GM23338 (cell line): ENCODE results near the gene SHISA8. TPM values are rescaled to one million over a fixed set of nuclear protein-coding genes. Genes with fewer than 3 reads are reported as not detected.

ENCODE experiments used
- ATAC-seq: fragments of 200-7000 bp; cut with Tn5 transposase; 3 replicates; pipeline ENCODE4 v1.9.1; 2020
- DNase-seq: peaks from one replicate; pipeline ENCODE4 v3.0.0-alpha.2; 2015; ENCODE audit warnings: low spot score
- H2AFZ ChIP-seq: fragments of 200-600 bp; sonication (generic); 2 replicates; pipeline ENCODE4 v1.8.0; 2016; ENCODE audit warnings: antibody characterized with exemption, mild to moderate bottlenecking, moderate library complexity
- H3F3A ChIP-seq: fragments of 200-600 bp; sonication (generic); replicated peaks from 2 replicates; pipeline ENCODE4 v1.8.0; 2017; ENCODE audit warnings: antibody characterized with exemption, mixed run types, low read depth
- H3K27ac ChIP-seq: fragments of 200-600 bp; sonication (generic); 2 replicates; pipeline ENCODE4 v1.6.1; 2016; ENCODE audit warnings: low read depth
- H3K27me3 ChIP-seq: fragments of 200-600 bp; sonication (generic); 2 replicates; pipeline ENCODE4 v1.8.0; 2016; ENCODE audit warnings: mild to moderate bottlenecking, mixed run types, moderate library complexity; ENCODE audit not compliant: insufficient read depth
- H3K36me3 ChIP-seq: fragments of 200-600 bp; sonication (generic); 2 replicates; pipeline ENCODE4 v1.8.0; 2016; ENCODE audit warnings: mild to moderate bottlenecking; ENCODE audit not compliant: insufficient read depth
- H3K4me1 ChIP-seq: fragments of 200-600 bp; sonication (generic); 2 replicates; pipeline ENCODE4 v1.8.0; 2016; ENCODE audit warnings: mild to moderate bottlenecking, moderate library complexity; ENCODE audit not compliant: insufficient read depth
- H3K4me2 ChIP-seq: fragments of 200-600 bp; sonication (generic); 2 replicates; pipeline ENCODE4 v1.7.1; 2017; ENCODE audit warnings: mixed run types
- H3K4me3 ChIP-seq: fragments of 200-600 bp; sonication (generic); 2 replicates; pipeline ENCODE4 v1.6.1; 2016; ENCODE audit warnings: mixed run types
- H3K79me2 ChIP-seq: fragments of 200-600 bp; sonication (generic); replicated peaks from 2 replicates; pipeline ENCODE4 v1.8.0; 2017; ENCODE audit warnings: mild to moderate bottlenecking; ENCODE audit not compliant: insufficient read depth
- H3K9me2 ChIP-seq: fragments of 200-600 bp; sonication (generic); 2 replicates; pipeline ENCODE4 v1.8.0; 2017; ENCODE audit not compliant: insufficient read depth
- H4K20me1 ChIP-seq: fragments of 200-600 bp; sonication (generic); replicated peaks from 2 replicates; pipeline ENCODE4 v1.8.0; 2017; ENCODE audit warnings: mild to moderate bottlenecking; ENCODE audit not compliant: insufficient read depth
- H3K27ac Mint-ChIP-seq: 2 replicates; pipeline ENCODE4 v1.8.0; 2020; ENCODE audit warnings: inconsistent platforms, mild to moderate bottlenecking, moderate library complexity, mixed read lengths
- H3K27me3 Mint-ChIP-seq: 3 replicates; pipeline ENCODE4 v1.8.0; 2022; ENCODE audit warnings: low read depth, mild to moderate bottlenecking, moderate library complexity, mixed read lengths, inconsistent platforms; ENCODE audit not compliant: insufficient read depth, poor library complexity
- H3K36me3 Mint-ChIP-seq: 3 replicates; pipeline ENCODE4 v1.8.0; 2021; ENCODE audit warnings: low read depth, mild to moderate bottlenecking, inconsistent platforms, moderate library complexity, mixed read lengths
- H3K4me1 Mint-ChIP-seq: 3 replicates; pipeline ENCODE4 v1.8.0; 2020; ENCODE audit warnings: mild to moderate bottlenecking, inconsistent platforms, mixed read lengths
- H3K4me3 Mint-ChIP-seq: 3 replicates; pipeline ENCODE4 v1.8.0; 2021; ENCODE audit warnings: moderate library complexity, mild to moderate bottlenecking, inconsistent platforms, mixed read lengths
- H3K9me3 Mint-ChIP-seq: 3 replicates; pipeline ENCODE4 v1.8.0; 2020; ENCODE audit warnings: moderate library complexity, mild to moderate bottlenecking, inconsistent platforms, mixed read lengths
- CREB1 ChIP-seq: fragments of 250-450 bp; sonication (Bioruptor Pico); IDR thresholded peaks from 2 replicates; pipeline ENCODE4 v1.5.0; 2020; ENCODE audit warnings: low read depth, mild to moderate bottlenecking, moderate library complexity
- EZH2 ChIP-seq: fragments of 200-600 bp; sonication (generic); IDR thresholded peaks from one replicate; pipeline ENCODE4 v1.8.0; 2017; ENCODE audit warnings: antibody characterized with exemption, mild to moderate bottlenecking, low read depth; ENCODE audit not compliant: unreplicated experiment
- EZH2phosphoT487 ChIP-seq: fragments of 200-600 bp; sonication (generic); IDR thresholded peaks from one replicate; pipeline ENCODE4 v1.8.1; 2018; ENCODE audit warnings: antibody characterized with exemption; ENCODE audit not compliant: unreplicated experiment
- JUNB ChIP-seq: IDR thresholded peaks from one replicate; pipeline ENCODE4 v1.6.1; 2016; ENCODE audit warnings: antibody characterized with exemption; ENCODE audit not compliant: unreplicated experiment
- NANOG ChIP-seq: IDR thresholded peaks from 2 replicates; pipeline ENCODE4 v1.6.1; 2016; ENCODE audit warnings: antibody characterized with exemption, borderline replicate concordance
- POLR2AphosphoS5 ChIP-seq: IDR thresholded peaks from 2 replicates; pipeline ENCODE4 v1.6.1; 2016; ENCODE audit warnings: antibody characterized with exemption, low read depth
- STAT1 ChIP-seq: IDR thresholded peaks from one replicate; pipeline ENCODE4 v1.6.1; 2016; ENCODE audit warnings: antibody characterized with exemption; ENCODE audit not compliant: unreplicated experiment
- ZNF114 ChIP-seq: fragments of 250-450 bp; sonication (Bioruptor Pico); IDR thresholded peaks from 2 replicates; pipeline ENCODE4 v1.5.0; 2020; ENCODE audit warnings: mild to moderate bottlenecking, moderate library complexity
- ZNF331 ChIP-seq: fragments of 250-450 bp; sonication (Bioruptor Pico); IDR thresholded peaks from 2 replicates; pipeline ENCODE4 v1.5.0; 2020; ENCODE audit warnings: low read depth, mild to moderate bottlenecking, moderate library complexity
- polyA plus RNA-seq: library from polyadenylated mRNA; unstranded; fragments of >200 nt; fragmentation: Nextera tagmentation; extraction: Ambion mirVana; gene quantifications from 2 replicates; pipeline ENCODE4 v1.2.1, GENCODE V29; 2016
- total RNA-seq: library from RNA; depleted of rRNA; stranded (reverse); fragments of >200 nt; shearing (Covaris generic); gene quantifications from 2 replicates; pipeline ENCODE4 v1.2.3, GENCODE V29; 2014
- TF ChIP-seq, protein P1 (sequence below), 2 experiments: fragments of 200-600 bp in 1 of 2; sonication (generic) in 1 of 2; conservative IDR thresholded peaks; 2 replicates each; pipeline versions ENCODE4 v1.5.1 to v1.6.1; 2016 to 2017; ENCODE audit warnings: antibody characterized with exemption in 2 of 2, low read depth in 2 of 2, mild to moderate bottlenecking in 2 of 2, moderate library complexity in 1 of 2
- TF ChIP-seq, protein P2 (sequence below): IDR thresholded peaks from 2 replicates; pipeline ENCODE4 v1.6.1; 2016; ENCODE audit warnings: antibody characterized with exemption
- TF ChIP-seq, protein P3 (sequence below): IDR thresholded peaks from one replicate; pipeline ENCODE4 v1.6.1; 2018; ENCODE audit warnings: antibody characterized with exemption; ENCODE audit not compliant: unreplicated experiment

The SHISA8 gene
- total and polyA plus RNA-seq, 2 experiments from 2014 or later = 5.1 TPM; not detected in 1

DNA sequence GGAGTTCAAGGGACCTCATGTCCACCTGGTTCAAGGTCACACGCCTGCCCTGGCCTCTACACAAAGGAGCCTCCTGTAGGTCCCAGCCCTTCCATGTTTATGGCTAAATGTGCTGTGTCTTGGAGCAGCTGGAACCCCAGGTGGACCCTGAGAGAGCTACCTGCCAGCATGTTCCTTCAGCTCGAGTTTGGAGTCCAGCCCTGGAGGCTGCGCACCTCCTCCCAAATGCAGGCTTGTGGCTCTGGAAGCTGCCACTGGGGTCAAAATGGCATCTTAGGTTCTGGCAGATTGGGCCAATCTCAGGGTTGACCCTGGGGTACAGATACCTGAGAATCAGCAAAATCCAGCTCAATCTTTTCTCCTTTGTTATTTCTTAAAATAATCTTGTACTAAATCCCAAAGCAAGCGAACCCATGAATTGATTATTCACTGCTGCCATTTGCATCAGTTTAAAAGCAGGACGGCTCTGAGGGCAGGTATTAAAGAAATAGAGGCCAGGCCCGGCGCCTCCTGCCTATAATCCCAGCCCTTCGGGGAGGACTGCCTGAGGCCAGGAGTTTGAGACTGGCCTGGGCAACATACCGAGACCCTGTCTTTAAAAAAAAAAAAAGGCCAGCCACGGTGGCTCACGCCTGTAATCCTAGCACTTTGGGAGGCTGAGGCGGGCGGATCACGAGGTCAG is 8.9 kb upstream of the SHISA8 start:
- Histone ChIP-seq H3K27ac (no peak overlapping the region), H3F3A (0 out of 2 replicates have a peak, but pooled peaks cover 8% of the 10 kb centered on the region), H3K4me2 (no peak overlapping the region), H2AFZ (no peak overlapping the region), H3K36me3 (no peaks in the 10 kb centered on the region), H3K79me2 (no peaks in the 10 kb centered on the region), H4K20me1 (peaks cover 3% of the 10 kb centered on the region; the same call in 1 of the 2 replicates), H3K4me1 (peaks cover 15% of the 10 kb centered on the region; the same call in 1 of the 2 replicates), H3K27me3 (peaks cover 88% of the 10 kb centered on the region), H3K9me2 (no peaks in the 10 kb centered on the region), H3K4me3 (no peak overlapping the region)
- Mint-ChIP-seq H3K36me3 (no peaks in the 10 kb centered on the region; the same call in 2 of the 3 replicates), H3K27ac (no peak overlapping the region), H3K4me1 (peaks cover 7% of the 10 kb centered on the region), H3K27me3 (peaks cover 72% of the 10 kb centered on the region), H3K4me3 (no peak overlapping the region), H3K9me3 (no peaks in the 10 kb centered on the region; the same call in 2 of the 3 replicates)
- DNase-seq (no peak), ATAC-seq (no peak)
- no peak for TF ChIP-seq POLR2AphosphoS5

DNA sequence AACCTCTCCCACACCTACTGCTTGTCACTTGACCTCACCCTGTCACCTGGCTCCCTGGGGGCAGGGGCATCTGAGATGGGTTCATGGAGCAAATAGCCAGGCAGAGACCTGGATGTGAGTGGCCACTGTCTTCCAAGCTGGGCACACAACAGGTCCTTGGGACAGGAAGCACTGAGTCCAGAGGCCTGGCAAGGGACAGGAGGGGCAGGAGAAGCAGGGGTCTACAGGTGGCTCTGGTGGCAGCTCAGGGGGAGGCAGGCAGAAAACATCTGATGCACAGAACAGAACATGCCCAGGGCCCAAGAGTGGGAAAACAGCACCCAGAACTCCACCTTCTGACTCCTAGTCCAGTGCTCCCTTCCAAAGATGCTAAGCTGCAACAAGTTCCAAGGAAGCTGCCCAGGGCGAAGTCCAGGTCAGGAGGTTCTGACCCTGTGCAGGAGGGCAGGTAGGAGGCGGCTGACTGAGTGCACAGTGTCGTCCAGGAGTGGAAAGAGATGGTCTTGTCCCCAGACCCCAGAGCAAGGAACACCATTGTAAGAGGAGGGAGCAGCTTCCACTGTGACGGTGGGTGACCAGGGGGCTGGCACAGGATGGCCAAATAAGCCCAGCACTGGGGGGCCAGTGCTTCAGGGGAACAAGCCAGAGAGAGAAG is 8.2 kb upstream of the SHISA8 start:
- Histone ChIP-seq H3K4me3 (no peak overlapping the region), H4K20me1 (peaks cover 3% of the 10 kb centered on the region; the same call in 1 of the 2 replicates), H3K36me3 (no peaks in the 10 kb centered on the region), H3K4me2 (no peak overlapping the region), H3K27ac (no peak overlapping the region), H3F3A (0 out of 2 replicates have a peak, but pooled peaks cover 5% of the 10 kb centered on the region), H2AFZ (no peak overlapping the region), H3K27me3 (peaks cover 89% of the 10 kb centered on the region), H3K9me2 (no peaks in the 10 kb centered on the region), H3K4me1 (peaks cover 15% of the 10 kb centered on the region; the same call in 1 of the 2 replicates), H3K79me2 (no peaks in the 10 kb centered on the region)
- Mint-ChIP-seq H3K9me3 (no peaks in the 10 kb centered on the region; the same call in 2 of the 3 replicates), H3K4me1 (peaks cover 4% of the 10 kb centered on the region), H3K27ac (no peak overlapping the region), H3K27me3 (peaks cover 72% of the 10 kb centered on the region), H3K36me3 (no peaks in the 10 kb centered on the region; the same call in 2 of the 3 replicates), H3K4me3 (no peak overlapping the region)
- ATAC-seq (no peak), DNase-seq (no peak)
- TF ChIP-seq JUNB (no peak), POLR2AphosphoS5 (no peak), CREB1 (CRISPR knock-in tag) (no peak), EZH2 (no peak), NANOG (no peak), EZH2phosphoT487 (no peak), ZNF114 (CRISPR knock-in tag) (no peak), STAT1 (no peak), ZNF331 (no peak)
- TF ChIP-seq, protein P1, sequence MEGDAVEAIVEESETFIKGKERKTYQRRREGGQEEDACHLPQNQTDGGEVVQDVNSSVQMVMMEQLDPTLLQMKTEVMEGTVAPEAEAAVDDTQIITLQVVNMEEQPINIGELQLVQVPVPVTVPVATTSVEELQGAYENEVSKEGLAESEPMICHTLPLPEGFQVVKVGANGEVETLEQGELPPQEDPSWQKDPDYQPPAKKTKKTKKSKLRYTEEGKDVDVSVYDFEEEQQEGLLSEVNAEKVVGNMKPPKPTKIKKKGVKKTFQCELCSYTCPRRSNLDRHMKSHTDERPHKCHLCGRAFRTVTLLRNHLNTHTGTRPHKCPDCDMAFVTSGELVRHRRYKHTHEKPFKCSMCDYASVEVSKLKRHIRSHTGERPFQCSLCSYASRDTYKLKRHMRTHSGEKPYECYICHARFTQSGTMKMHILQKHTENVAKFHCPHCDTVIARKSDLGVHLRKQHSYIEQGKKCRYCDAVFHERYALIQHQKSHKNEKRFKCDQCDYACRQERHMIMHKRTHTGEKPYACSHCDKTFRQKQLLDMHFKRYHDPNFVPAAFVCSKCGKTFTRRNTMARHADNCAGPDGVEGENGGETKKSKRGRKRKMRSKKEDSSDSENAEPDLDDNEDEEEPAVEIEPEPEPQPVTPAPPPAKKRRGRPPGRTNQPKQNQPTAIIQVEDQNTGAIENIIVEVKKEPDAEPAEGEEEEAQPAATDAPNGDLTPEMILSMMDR (conservative IDR thresholded peaks at IDR 0.05; ENCODE audit: low read depth in 2 of 2) = no peak
- TF ChIP-seq, protein P2, sequence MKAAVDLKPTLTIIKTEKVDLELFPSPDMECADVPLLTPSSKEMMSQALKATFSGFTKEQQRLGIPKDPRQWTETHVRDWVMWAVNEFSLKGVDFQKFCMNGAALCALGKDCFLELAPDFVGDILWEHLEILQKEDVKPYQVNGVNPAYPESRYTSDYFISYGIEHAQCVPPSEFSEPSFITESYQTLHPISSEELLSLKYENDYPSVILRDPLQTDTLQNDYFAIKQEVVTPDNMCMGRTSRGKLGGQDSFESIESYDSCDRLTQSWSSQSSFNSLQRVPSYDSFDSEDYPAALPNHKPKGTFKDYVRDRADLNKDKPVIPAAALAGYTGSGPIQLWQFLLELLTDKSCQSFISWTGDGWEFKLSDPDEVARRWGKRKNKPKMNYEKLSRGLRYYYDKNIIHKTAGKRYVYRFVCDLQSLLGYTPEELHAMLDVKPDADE = no peak
- TF ChIP-seq, protein P3, sequence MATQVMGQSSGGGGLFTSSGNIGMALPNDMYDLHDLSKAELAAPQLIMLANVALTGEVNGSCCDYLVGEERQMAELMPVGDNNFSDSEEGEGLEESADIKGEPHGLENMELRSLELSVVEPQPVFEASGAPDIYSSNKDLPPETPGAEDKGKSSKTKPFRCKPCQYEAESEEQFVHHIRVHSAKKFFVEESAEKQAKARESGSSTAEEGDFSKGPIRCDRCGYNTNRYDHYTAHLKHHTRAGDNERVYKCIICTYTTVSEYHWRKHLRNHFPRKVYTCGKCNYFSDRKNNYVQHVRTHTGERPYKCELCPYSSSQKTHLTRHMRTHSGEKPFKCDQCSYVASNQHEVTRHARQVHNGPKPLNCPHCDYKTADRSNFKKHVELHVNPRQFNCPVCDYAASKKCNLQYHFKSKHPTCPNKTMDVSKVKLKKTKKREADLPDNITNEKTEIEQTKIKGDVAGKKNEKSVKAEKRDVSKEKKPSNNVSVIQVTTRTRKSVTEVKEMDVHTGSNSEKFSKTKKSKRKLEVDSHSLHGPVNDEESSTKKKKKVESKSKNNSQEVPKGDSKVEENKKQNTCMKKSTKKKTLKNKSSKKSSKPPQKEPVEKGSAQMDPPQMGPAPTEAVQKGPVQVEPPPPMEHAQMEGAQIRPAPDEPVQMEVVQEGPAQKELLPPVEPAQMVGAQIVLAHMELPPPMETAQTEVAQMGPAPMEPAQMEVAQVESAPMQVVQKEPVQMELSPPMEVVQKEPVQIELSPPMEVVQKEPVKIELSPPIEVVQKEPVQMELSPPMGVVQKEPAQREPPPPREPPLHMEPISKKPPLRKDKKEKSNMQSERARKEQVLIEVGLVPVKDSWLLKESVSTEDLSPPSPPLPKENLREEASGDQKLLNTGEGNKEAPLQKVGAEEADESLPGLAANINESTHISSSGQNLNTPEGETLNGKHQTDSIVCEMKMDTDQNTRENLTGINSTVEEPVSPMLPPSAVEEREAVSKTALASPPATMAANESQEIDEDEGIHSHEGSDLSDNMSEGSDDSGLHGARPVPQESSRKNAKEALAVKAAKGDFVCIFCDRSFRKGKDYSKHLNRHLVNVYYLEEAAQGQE = no peak
